ENCODE measurements around the gene CRB2.

Gene CRB2

GRCh38 chr9:123424552-123425225, 68.7 kb downstream of the CRB2 start:
- no peak for DNase-seq

GRCh38 chr9:123425261-123425821, 69.3 kb downstream of the CRB2 start:
- DNase-seq, result no peak

DNA sequence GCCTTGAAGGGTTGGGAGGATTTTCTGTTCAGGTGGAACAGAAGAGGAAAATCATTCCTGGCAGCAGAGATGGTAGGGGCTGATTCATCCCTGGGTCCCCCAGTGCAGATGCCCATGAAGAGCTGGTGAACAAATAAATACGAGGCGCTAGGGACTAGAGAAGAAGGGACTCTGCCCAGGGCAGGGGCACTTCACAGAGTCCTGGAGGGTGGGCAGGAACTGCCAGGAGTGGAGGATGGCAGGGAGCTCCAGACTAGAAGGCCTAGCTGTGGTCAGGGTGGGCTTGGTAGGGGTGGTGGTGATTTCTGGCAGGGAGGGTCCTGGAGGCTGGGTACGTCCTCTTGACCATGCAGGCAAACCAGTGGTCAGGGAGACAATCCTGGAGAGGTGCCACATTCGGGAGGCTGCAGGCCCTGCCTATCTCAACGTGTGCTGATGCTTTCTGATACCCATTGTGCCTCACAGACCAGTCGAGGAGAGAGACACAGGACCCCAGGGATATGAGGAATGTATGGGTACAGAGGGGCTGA, 69.9 kb downstream of the CRB2 start:
- DNase-seq, result no peak

DNA sequence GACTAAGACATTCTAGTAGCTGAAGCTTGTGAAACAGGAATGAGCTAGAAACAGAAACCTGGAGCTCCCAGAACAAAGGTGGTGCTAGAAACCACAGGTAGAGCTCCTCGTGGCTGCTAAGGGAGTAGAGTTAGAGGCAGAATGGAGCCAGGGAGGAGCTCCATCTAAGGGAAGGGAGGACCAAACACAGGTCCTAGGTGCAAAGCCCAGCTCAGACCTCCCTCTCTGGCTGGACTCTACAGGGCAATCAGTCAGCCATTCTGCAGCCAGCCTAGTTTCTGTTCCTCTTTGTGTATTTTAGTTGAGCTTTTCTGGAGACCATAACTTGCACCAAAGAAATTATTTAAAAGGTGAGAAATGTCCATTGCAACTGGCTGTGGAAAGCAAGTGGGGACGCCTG, 70.4 kb downstream of the CRB2 start:
- no peak for DNase-seq
